HG03457 (cell line): Measurements from ENCODE around the gene REX1BD.
"Not testable (repeated sequence)": the region's sequence is repeated elsewhere in the genome, so short reads cannot be mapped to it uniquely, and the experiment has no call there.

ENCODE experiments used
- ATAC-seq: cut with Tn5 transposase; IDR thresholded peaks from one replicate; pipeline ENCODE4 v1.9.1; 2021; ENCODE audit warnings: moderate number of reproducible peaks; ENCODE audit not compliant: unreplicated experiment

REX1BD gene

GRCh38 chr19:18600692-18601397, 12.2 kb downstream of the REX1BD start:
- ATAC-seq, result not testable (repeated sequence)

GRCh38 chr19:18601875-18602274, 13.3 kb downstream of the REX1BD start:
- no peak for ATAC-seq

- ATAC-seq, result no peak
Observed at GRCh38 chr19:18603255-18603957, 14.8 kb downstream of the REX1BD start.

GRCh38 chr19:18603958-18604819, 15.6 kb downstream of the REX1BD start:
- no peak for ATAC-seq

GRCh38 chr19:18604820-18605159, 16.2 kb downstream of the REX1BD start:
- no peak for ATAC-seq

- ATAC-seq, result no peak
Observed at GRCh38 chr19:18605196-18605545, 16.6 kb downstream of the REX1BD start.

GRCh38 chr19:18605546-18606280, 17.1 kb downstream of the REX1BD start:
- no peak for ATAC-seq

- ATAC-seq, result no peak
Observed at GRCh38 chr19:18606281-18607225, 18.0 kb downstream of the REX1BD start, which contains the start of gene CRLF1. Gene CRLF1 (minus strand): TSS chr19:18606799. CDS start chr19:18606656, 143 bp downstream.

- ATAC-seq, result no peak
Observed at GRCh38 chr19:18607226-18608101, 18.9 kb downstream of the REX1BD start.

- ATAC-seq, result no peak
Observed at GRCh38 chr19:18608102-18608804, 19.7 kb downstream of the REX1BD start.

GRCh38 chr19:18608805-18609716, 20.5 kb downstream of the REX1BD start:
- ATAC-seq, result no peak

GRCh38 chr19:18609717-18610051, 21.1 kb downstream of the REX1BD start:
- ATAC-seq, result no peak

GRCh38 chr19:18610245-18610555, 21.6 kb downstream of the REX1BD start:
- ATAC-seq, result no peak

- no peak for ATAC-seq
Observed at GRCh38 chr19:18610556-18611326, 22.1 kb downstream of the REX1BD start.

- ATAC-seq, result no peak
Observed at GRCh38 chr19:18611327-18612050, 22.9 kb downstream of the REX1BD start.
